ENCODE measurements around the gene ITGAL. TPM values are rescaled to one million over a fixed set of nuclear protein-coding genes. Genes with fewer than 3 reads are reported as not detected.
"Not testable (repeated sequence)": the region's sequence is repeated elsewhere in the genome, so short reads cannot be mapped to it uniquely, and the experiment has no call there.

Gene ITGAL
- total RNA-seq, 1 experiment from 2014 or later: not detected

- BruUV-seq (replicated peaks): no TSS peak
- Histone ChIP-seq H3K9me3 (ENCODE audit: low read depth, low read length, poor library complexity, severe bottlenecking) (no peaks in the 10 kb centered on the region), H3K4me1 (ENCODE audit: insufficient read depth, low read length, poor library complexity, severe bottlenecking) (no peaks in the 10 kb centered on the region), H3K27me3 (replicated peaks; ENCODE audit: insufficient read depth, low read depth, low read length, poor library complexity) (no peaks in the 10 kb centered on the region), H3K36me3 (ENCODE audit: insufficient read depth, low read length, poor library complexity, severe bottlenecking) (no peaks in the 10 kb centered on the region), H3K4me3 (ENCODE audit: low read depth, low read length, poor library complexity, severe bottlenecking) (no peak overlapping the region), H3K27ac (ENCODE audit: low read depth, low read length, poor library complexity, severe bottlenecking) (no peak overlapping the region)
- no peak for DNase-seq (ENCODE audit: low spot score)
- CTCF ChIA-PET: no interaction called here
- intact Hi-C loops (cut with micrococcal nuclease; ENCODE audit: unreplicated experiment): no loop called here
- no peak for TF ChIP-seq CTCF (conservative IDR thresholded peaks at IDR 0.05; ENCODE audit: low read depth, low read length)
- TF ChIP-seq EZH2 (IDR thresholded peaks at IDR 0.05; ENCODE audit: borderline replicate concordance, low read depth, low read length, poor library complexity, severe bottlenecking): no peak
- POLR2A ChIA-PET (ENCODE audit: low non-redundant PET): no interaction called here
These were observed 13.8 kb upstream of the ITGAL start for GRCh38 chr16:30458561-30459394.

DNA sequence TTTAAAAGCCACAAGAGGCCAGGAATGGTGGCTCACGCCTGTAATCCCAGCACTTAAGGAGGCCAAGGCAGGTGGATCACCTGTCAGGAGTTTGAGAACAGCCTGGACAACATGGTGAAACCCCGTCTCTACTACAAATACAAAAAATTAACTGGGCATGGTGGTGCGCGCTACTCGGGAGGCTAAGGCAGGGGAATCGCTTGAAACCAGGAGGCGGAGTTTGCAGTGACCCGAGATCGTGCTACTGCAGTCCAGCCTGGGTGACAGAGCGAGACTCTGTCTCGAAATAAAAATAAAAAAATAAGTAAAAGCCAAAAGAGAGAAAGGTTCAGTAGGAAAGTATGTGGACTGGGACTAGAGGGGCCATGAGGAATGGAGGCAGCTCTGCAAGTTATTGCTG is 13.1 kb upstream of the ITGAL start:
- CTCF ChIA-PET: no interaction called here
- no TSS peak for BruUV-seq (replicated peaks)

GRCh38 chr16:30461426-30461825 is 11.1 kb upstream of the ITGAL start:
- H3K27ac ChIP-seq (ENCODE audit: low read depth, low read length, poor library complexity, severe bottlenecking); H3K4me1 ChIP-seq (ENCODE audit: insufficient read depth, low read length, poor library complexity, severe bottlenecking); DNase-seq (ENCODE audit: low spot score); H3K36me3 ChIP-seq (ENCODE audit: insufficient read depth, low read length, poor library complexity, severe bottlenecking); BruUV-seq (replicated peaks); intact Hi-C loops (cut with micrococcal nuclease; ENCODE audit: unreplicated experiment); H3K9me3 ChIP-seq (ENCODE audit: low read depth, low read length, poor library complexity, severe bottlenecking); H3K27me3 ChIP-seq (replicated peaks; ENCODE audit: insufficient read depth, low read depth, low read length, poor library complexity); CTCF ChIA-PET; H3K4me3 ChIP-seq (ENCODE audit: low read depth, low read length, poor library complexity, severe bottlenecking); POLR2A ChIA-PET (ENCODE audit: low non-redundant PET): not testable (repeated sequence)

More for the DNA sequence above, 13.1 kb upstream of the ITGAL start:
- no peak overlapping the region for H3K4me3 ChIP-seq (ENCODE audit: low read depth, low read length, poor library complexity, severe bottlenecking)
- no peaks in the 10 kb centered on the region for H3K4me1 ChIP-seq (ENCODE audit: insufficient read depth, low read length, poor library complexity, severe bottlenecking)
- H3K27ac ChIP-seq (ENCODE audit: low read depth, low read length, poor library complexity, severe bottlenecking): no peak overlapping the region
- H3K27me3 ChIP-seq (replicated peaks; ENCODE audit: insufficient read depth, low read depth, low read length, poor library complexity): no peaks in the 10 kb centered on the region
- intact Hi-C loops (cut with micrococcal nuclease; ENCODE audit: unreplicated experiment): no loop called here
- DNase-seq (ENCODE audit: low spot score): no peak
- POLR2A ChIA-PET (ENCODE audit: low non-redundant PET): no interaction called here
- H3K9me3 ChIP-seq (ENCODE audit: low read depth, low read length, poor library complexity, severe bottlenecking): no peaks in the 10 kb centered on the region
- no peaks in the 10 kb centered on the region for H3K36me3 ChIP-seq (ENCODE audit: insufficient read depth, low read length, poor library complexity, severe bottlenecking)
- no peak for TF ChIP-seq EZH2 (IDR thresholded peaks at IDR 0.05; ENCODE audit: borderline replicate concordance, low read depth, low read length, poor library complexity, severe bottlenecking)
- no peak for TF ChIP-seq CTCF (conservative IDR thresholded peaks at IDR 0.05; ENCODE audit: low read depth, low read length)

DNA sequence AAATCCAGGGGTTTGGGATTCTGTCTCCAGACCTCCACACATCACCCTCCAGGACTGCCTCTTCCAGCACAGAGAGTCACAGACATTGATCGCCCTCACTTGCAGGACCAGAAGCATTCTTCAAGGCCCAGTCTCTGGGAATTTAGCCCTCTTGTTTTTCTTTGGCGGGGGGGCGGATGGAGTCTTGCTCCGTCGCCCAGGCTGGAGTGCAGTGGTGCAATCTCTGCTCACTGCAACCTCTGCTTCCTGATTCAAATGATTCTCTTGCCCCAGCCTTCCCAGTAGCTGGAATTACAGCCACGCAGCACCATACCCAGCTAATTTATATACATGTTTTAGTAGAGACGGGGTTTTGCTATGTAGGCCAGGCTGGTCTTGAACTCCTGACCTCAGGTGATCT is 8.5 kb upstream of the ITGAL start:
- no peaks in the 10 kb centered on the region for H3K9me3 ChIP-seq (ENCODE audit: low read depth, low read length, poor library complexity, severe bottlenecking)
- POLR2A ChIA-PET (ENCODE audit: low non-redundant PET): no interaction called here

More for the DNA sequence above, 8.5 kb upstream of the ITGAL start:
- intact Hi-C loops (cut with micrococcal nuclease; ENCODE audit: unreplicated experiment): no loop called here
- no peak for DNase-seq (ENCODE audit: low spot score)
- CTCF ChIA-PET: no interaction called here
- Histone ChIP-seq H3K27ac (ENCODE audit: low read depth, low read length, poor library complexity, severe bottlenecking) (no peak overlapping the region), H3K4me3 (ENCODE audit: low read depth, low read length, poor library complexity, severe bottlenecking) (no peak overlapping the region), H3K4me1 (ENCODE audit: insufficient read depth, low read length, poor library complexity, severe bottlenecking) (no peaks in the 10 kb centered on the region), H3K27me3 (replicated peaks; ENCODE audit: insufficient read depth, low read depth, low read length, poor library complexity) (no peaks in the 10 kb centered on the region), H3K36me3 (ENCODE audit: insufficient read depth, low read length, poor library complexity, severe bottlenecking) (no peaks in the 10 kb centered on the region)
- TF ChIP-seq EZH2 (IDR thresholded peaks at IDR 0.05; ENCODE audit: borderline replicate concordance, low read depth, low read length, poor library complexity, severe bottlenecking) (no peak), CTCF (conservative IDR thresholded peaks at IDR 0.05; ENCODE audit: low read depth, low read length) (no peak)
- BruUV-seq (replicated peaks): no TSS peak

All from A673 (cell line).